Esophagus squamous epithelium (tissue), 5 donors: Measurements from ENCODE around the gene KRT31. TPM values are rescaled to one million over a fixed set of nuclear protein-coding genes. Genes with fewer than 3 reads are reported as not detected.
"Not testable (repeated sequence)": the region's sequence is repeated elsewhere in the genome, so short reads cannot be mapped to it uniquely, and the experiment has no call there.

ENCODE experiments used
- DNase-seq: peaks from one replicate; lab custom pipeline; 2025; lab: John Stamatoyannopoulos, UW
- H3K27ac ChIP-seq, 4 donors: fragments of 200-600 bp; sonication (generic); one replicate each; pipeline ENCODE4 v1.5.1; 2016 to 2019; ENCODE audit warnings: mild to moderate bottlenecking in 1 of 4
- H3K27me3 ChIP-seq, 4 donors: fragments of 200-600 bp; sonication (generic); 1 replicate in 3 of 4; 2 replicates in 1 of 4; pipeline versions ENCODE4 v1.5.1 to v1.6.0; 2017 to 2021; ENCODE audit warnings: antibody characterized with exemption in 1 of 4
- H3K36me3 ChIP-seq, 3 donors: fragments of 200-600 bp; sonication (generic); one replicate each; pipeline ENCODE4 v1.5.1; 2016 to 2019
- H3K4me1 ChIP-seq, 3 donors: fragments of 200-600 bp; sonication (generic); one replicate each; pipeline ENCODE4 v1.5.1; 2017 to 2019
- H3K4me3 ChIP-seq, 4 donors: fragments of 200-600 bp; sonication (generic); 1 replicate in 3 of 4; 2 replicates in 1 of 4; pipeline ENCODE4 v1.5.1; 2016 to 2019; ENCODE audit warnings: mild to moderate bottlenecking in 2 of 4, moderate library complexity in 1 of 4
- H3K9me3 ChIP-seq, 3 donors: fragments of 200-600 bp; sonication (generic); one replicate each; pipeline ENCODE4 v1.5.1; 2016 to 2019
- POLR2A ChIP-seq, 4 donors: fragments of 450-650 bp; IDR thresholded peaks; one replicate each; pipeline ENCODE4 v1.6.1; 2017; ENCODE audit warnings: antibody characterized with exemption in 4 of 4, mild to moderate bottlenecking in 4 of 4, moderate library complexity in 3 of 4
- WGBS, 2 donors: methylation state at CpG; one replicate each; pipeline ENCODE4 v1.1.5; 2018; 5-methylcytosine and 5-hydroxymethylcytosine counted together
- intact Hi-C: fragments of 100-400 bp; cut with DNase I; formaldehyde crosslinking; loops from one replicate; pipeline ENCODE4 v1.15.0; 2022
- total RNA-seq, 4 donors: library from RNA; depleted of rRNA; stranded (reverse); fragments of >200 nt; gene quantifications; one replicate each; pipeline ENCODE4 v1.1.0, GENCODE V29; 2016
- TF ChIP-seq, protein P1 (sequence below), 6 experiments: fragments of 450-650 bp in 4 of 6; fragments of 200-600 bp in 2 of 6; sonication (generic) in 2 of 6; IDR thresholded peaks; one replicate each; pipeline ENCODE4 v1.5.1; 2016 to 2019; ENCODE audit warnings: antibody characterized with exemption in 6 of 6, mild to moderate bottlenecking in 4 of 6, moderate library complexity in 4 of 6
- donor health status: DM: yes; HTN: yes; CAD: no.

The KRT31 gene
- total RNA-seq, 4 donors from 2014 or later, result 0.79 to 2.5 (median 1.5) TPM; not detected in 1

GRCh38 chr17:41347869-41348760 is 49.3 kb downstream of the KRT31 start:
- intact Hi-C loops, result no loop called here

GRCh38 chr17:41346421-41346820 is 51.0 kb downstream of the KRT31 start:
- 69 to 70% methylated on average over 11 to 13 of the region's 16 CpGs for WGBS, 2 donors

More at GRCh38 chr17:41347869-41348760, 49.3 kb downstream of the KRT31 start:
- Histone ChIP-seq H3K9me3 (no peaks in the 10 kb centered on the region), H3K36me3 (no peaks in the 10 kb centered on the region), H3K27ac (peak overlapping the region; percentile 46 to 80 (median 68)), H3K27me3 (no peaks in the 10 kb centered on the region), H3K4me1 (peaks cover 6 to 78% (median 23%) of the 10 kb centered on the region in 3 donors), H3K4me3 (no peak overlapping the region)
- 22 to 52% methylated on average over 3 to 4 of the region's 7 CpGs for WGBS, 2 donors
- TF ChIP-seq POLR2A (IDR thresholded peaks at IDR 0.05), result no peak
- TF ChIP-seq, protein P1, sequence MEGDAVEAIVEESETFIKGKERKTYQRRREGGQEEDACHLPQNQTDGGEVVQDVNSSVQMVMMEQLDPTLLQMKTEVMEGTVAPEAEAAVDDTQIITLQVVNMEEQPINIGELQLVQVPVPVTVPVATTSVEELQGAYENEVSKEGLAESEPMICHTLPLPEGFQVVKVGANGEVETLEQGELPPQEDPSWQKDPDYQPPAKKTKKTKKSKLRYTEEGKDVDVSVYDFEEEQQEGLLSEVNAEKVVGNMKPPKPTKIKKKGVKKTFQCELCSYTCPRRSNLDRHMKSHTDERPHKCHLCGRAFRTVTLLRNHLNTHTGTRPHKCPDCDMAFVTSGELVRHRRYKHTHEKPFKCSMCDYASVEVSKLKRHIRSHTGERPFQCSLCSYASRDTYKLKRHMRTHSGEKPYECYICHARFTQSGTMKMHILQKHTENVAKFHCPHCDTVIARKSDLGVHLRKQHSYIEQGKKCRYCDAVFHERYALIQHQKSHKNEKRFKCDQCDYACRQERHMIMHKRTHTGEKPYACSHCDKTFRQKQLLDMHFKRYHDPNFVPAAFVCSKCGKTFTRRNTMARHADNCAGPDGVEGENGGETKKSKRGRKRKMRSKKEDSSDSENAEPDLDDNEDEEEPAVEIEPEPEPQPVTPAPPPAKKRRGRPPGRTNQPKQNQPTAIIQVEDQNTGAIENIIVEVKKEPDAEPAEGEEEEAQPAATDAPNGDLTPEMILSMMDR (IDR thresholded peaks at IDR 0.05), result no peak
- no peak for DNase-seq

GRCh38 chr17:41345992-41346391 is 51.4 kb downstream of the KRT31 start:
- H3K36me3 ChIP-seq, result no peaks in the 10 kb centered on the region
- no peaks in the 10 kb centered on the region for H3K9me3 ChIP-seq
- peaks cover 6 to 89% (median 33%) of the 10 kb centered on the region in 3 donors for H3K4me1 ChIP-seq
- no peak for TF ChIP-seq POLR2A (IDR thresholded peaks at IDR 0.05)
- TF ChIP-seq, protein P1 (IDR thresholded peaks at IDR 0.05), result no peak
- 48 to 91% methylated on average over 2 to 3 of the region's 3 CpGs for WGBS, 2 donors
- no peak for DNase-seq
- intact Hi-C loops, result no loop called here
- peak overlapping the region in 3 of 4 donors; percentile 21 to 71 (median 33) for H3K27ac ChIP-seq
- no peak overlapping the region for H3K4me3 ChIP-seq
- no peaks in the 10 kb centered on the region for H3K27me3 ChIP-seq

More at GRCh38 chr17:41346421-41346820, 51.0 kb downstream of the KRT31 start:
- Histone ChIP-seq H3K27ac (peak overlapping the region in 3 of 4 donors; percentile 21 to 71 (median 33)), H3K4me1 (peaks cover 6 to 85% (median 28%) of the 10 kb centered on the region in 3 donors)
- H3K9me3 ChIP-seq, intact Hi-C loops, H3K36me3 ChIP-seq, H3K4me3 ChIP-seq, H3K27me3 ChIP-seq, DNase-seq: not testable (repeated sequence)

Other genes with a start within 250 kb of the KRT31 start
- not detected for gene KRTAP4-5, start 247.8 kb downstream of the KRT31 start, total RNA-seq
- not detected for gene KRTAP4-4, start 236.9 kb downstream of the KRT31 start, total RNA-seq
- not detected for gene KRTAP4-3, start 229.4 kb downstream of the KRT31 start, total RNA-seq
- not detected for gene KRTAP4-2, start 219.4 kb downstream of the KRT31 start, total RNA-seq
- gene KRTAP4-1, start 212.7 kb downstream of the KRT31 start, total RNA-seq, result not detected
- not detected for gene KRTAP9-1, start 207.7 kb downstream of the KRT31 start, total RNA-seq
- not detected for gene KRTAP9-2, start 171.0 kb downstream of the KRT31 start, total RNA-seq
- gene KRTAP9-3, start 165.2 kb downstream of the KRT31 start, total RNA-seq, result not detected
- gene KRTAP9-8, start 159.6 kb downstream of the KRT31 start, total RNA-seq, result not detected
- not detected for gene KRTAP9-4, start 147.9 kb downstream of the KRT31 start, total RNA-seq
- not detected for gene KRTAP9-9, start 142.2 kb downstream of the KRT31 start, total RNA-seq
- not detected for gene KRTAP9-6, start 132.2 kb downstream of the KRT31 start, total RNA-seq
- gene KRTAP9-7, start 121.9 kb downstream of the KRT31 start, total RNA-seq, result not detected
- gene KRTAP29-1, start 94.8 kb downstream of the KRT31 start, total RNA-seq, result not detected
- gene KRTAP16-1, start 88.3 kb downstream of the KRT31 start, total RNA-seq, result not detected
- gene KRTAP17-1, start 81.9 kb downstream of the KRT31 start, total RNA-seq, result not detected
- 1 to 10 TPM in 2 of 4 donors, under 1 TPM in 1, not detected in 1; 0.21 to 2.7 (median 1.9) TPM for gene KRT33A, start 46.8 kb downstream of the KRT31 start, total RNA-seq
- gene KRT33B, start 27.8 kb downstream of the KRT31 start, total RNA-seq, result under 1 TPM in 2 of 4 donors, not detected in 2; 0.32 to 0.57 TPM
- 1 to 10 TPM in 1 of 4 donors, under 1 TPM in 3; 0.40 to 1.1 (median 0.64) TPM for gene KRT34, start 15.3 kb downstream of the KRT31 start, total RNA-seq
- not detected for gene KRT37, start 27.0 kb upstream of the KRT31 start, total RNA-seq
- under 1 TPM in 1 of 4 donors, not detected in 3; 0.18 TPM for gene KRT38, start 43.4 kb upstream of the KRT31 start, total RNA-seq
- 10 to 100 TPM in 1 of 4 donors, 1 to 10 TPM in 2, under 1 TPM in 1; 0.61 to 12.8 (median 4.6) TPM for gene KRT32, start 69.8 kb upstream of the KRT31 start, total RNA-seq
- gene KRT35, start 83.5 kb upstream of the KRT31 start, total RNA-seq, result not detected
- under 1 TPM in 1 of 4 donors, not detected in 3; 0.38 TPM for gene KRT36, start 92.3 kb upstream of the KRT31 start, total RNA-seq
- over 10,000 TPM; 27,182 to 79,363 (median 33,601) TPM for gene KRT13, start 108.0 kb upstream of the KRT31 start, total RNA-seq
- 1,000 to 10,000 TPM in 3 of 4 donors, 100 to 1,000 TPM in 1; 743 to 2,833 (median 2,484) TPM for gene KRT15, start 121.3 kb upstream of the KRT31 start, total RNA-seq
- gene KRT19, start 130.7 kb upstream of the KRT31 start, total RNA-seq, result 1,000 to 10,000 TPM in 2 of 4 donors, 100 to 1,000 TPM in 2; 589 to 1,442 (median 1,001) TPM
- gene KRT9, start 174.5 kb upstream of the KRT31 start, total RNA-seq, result under 1 TPM in 2 of 4 donors, not detected in 2; 0.19 to 0.61 TPM
- 1,000 to 10,000 TPM in 2 of 4 donors, 100 to 1,000 TPM in 2; 115 to 7,717 (median 1,579) TPM for gene KRT14, start 189.3 kb upstream of the KRT31 start, total RNA-seq
- 1,000 to 10,000 TPM in 2 of 4 donors, 100 to 1,000 TPM in 2; 156 to 6,712 (median 1,275) TPM for gene KRT16, start 215.2 kb upstream of the KRT31 start, total RNA-seq
- gene KRT17, start 227.0 kb upstream of the KRT31 start, total RNA-seq, result 1,000 to 10,000 TPM in 1 of 4 donors, 10 to 100 TPM in 3; 45.8 to 2,552 (median 75.7) TPM